Erythroblast (primary cell): Measurements from ENCODE around the gene ZNF507.

Experiments used
- GATA1 ChIP-seq: IDR thresholded peaks from 2 replicates; pipeline ENCODE4 v1.6.1; 2011; ENCODE audit warnings: low read depth, mild to moderate bottlenecking, control low read depth, low read length, moderate library complexity
- POLR2A ChIP-seq: IDR thresholded peaks from 2 replicates; pipeline ENCODE4 v1.6.1; 2011; ENCODE audit warnings: mild to moderate bottlenecking, low read length

DNA sequence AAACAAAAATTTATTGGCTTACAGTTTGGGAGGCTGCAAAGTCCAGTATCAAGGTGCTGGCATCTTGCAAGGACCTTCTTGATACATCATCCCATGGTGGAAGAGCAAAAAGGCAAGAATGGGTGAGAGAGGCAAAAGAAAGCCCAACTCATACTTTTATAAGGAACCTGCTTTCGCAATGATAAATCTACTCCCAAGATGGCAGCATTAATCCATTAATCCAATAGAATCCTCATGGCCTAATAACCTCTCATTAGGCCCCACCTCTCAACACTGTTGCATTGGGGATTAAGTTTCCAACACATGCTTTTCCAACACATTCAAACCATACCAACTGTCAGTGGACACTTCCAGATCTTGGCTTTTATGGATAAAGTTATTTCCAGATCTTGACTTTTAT lies 48.7 kb upstream of the ZNF507 start:
- TF ChIP-seq POLR2A (no peak), GATA1 (no peak)
